Colonic mucosa (tissue), 4 donors: Measurements from ENCODE around the gene HSPA1A. TPM values are rescaled to one million over a fixed set of nuclear protein-coding genes. Genes with fewer than 3 reads are reported as not detected.
"Not testable (repeated sequence)": the region's sequence is repeated elsewhere in the genome, so short reads cannot be mapped to it uniquely, and the experiment has no call there.

Experiments
- DNase-seq: peaks from one replicate; pipeline ENCODE4 v3.0.0-alpha.2; 2020
- H3K27ac ChIP-seq: fragments of 200-600 bp; one replicate; pipeline ENCODE4 v1.8.0; 2021
- H3K27me3 ChIP-seq: fragments of 200-600 bp; one replicate; pipeline ENCODE4 v1.8.0; 2021
- H3K36me3 ChIP-seq: fragments of 200-600 bp; one replicate; pipeline ENCODE4 v1.8.0; 2021
- H3K4me1 ChIP-seq: fragments of 200-600 bp; one replicate; pipeline ENCODE4 v1.8.0; 2021; ENCODE audit warnings: mild to moderate bottlenecking
- H3K4me3 ChIP-seq: fragments of 200-600 bp; one replicate; pipeline ENCODE4 v1.8.0; 2021
- H3K9ac ChIP-seq, 2 donors: one replicate each; pipeline ENCODE4 v1.7.0; 2013; ENCODE audit warnings: control low read depth in 2 of 2, low read depth in 2 of 2, low read length in 2 of 2
- H3K9me3 ChIP-seq: fragments of 200-600 bp; one replicate; pipeline ENCODE4 v1.8.0; 2021
- CTCF ChIP-seq: fragments of 200-600 bp; IDR thresholded peaks from one replicate; pipeline ENCODE4 v1.8.0; 2022; ENCODE audit warnings: antibody characterized with exemption, mild to moderate bottlenecking
- intact Hi-C: fragments of 100-400 bp; cut with DNase I; formaldehyde crosslinking; loops from one replicate; pipeline ENCODE4 v1.14.1; 2022
- total RNA-seq, 2 donors: library from RNA; stranded (reverse); fragmentation: NEBNext Ultra II Directional in 1 of 2; extraction: Animal tissue kit (Norgen Biotek cat#: 25700) in 1 of 2; gene quantifications; one replicate each; pipeline ENCODE4 v1.2.1, GENCODE V29; 2021
- donor health status: healthy.
- donor health status: DM: no; HTN: no; CAD: no.
- donor health status: DM: no; HTN: no; CAD: no.

The HSPA1A gene
- total RNA-seq, 2 donors from 2014 or later = 248 to 397 TPM

- intact Hi-C loops = no loop called here
- Histone ChIP-seq H3K9me3 (no peaks in the 10 kb centered on the region), H3K27ac (no peak overlapping the region), H3K4me1 (peaks cover 5% of the 10 kb centered on the region), H3K9ac (no peak overlapping the region), H3K36me3 (no peaks in the 10 kb centered on the region), H3K27me3 (no peaks in the 10 kb centered on the region), H3K4me3 (no peak overlapping the region)
- no peak for TF ChIP-seq CTCF
- no peak for DNase-seq
Measured at GRCh38 chr6:31792761-31793171, 22.6 kb upstream of the HSPA1A start.

- H3K36me3 ChIP-seq, intact Hi-C loops, H3K27ac ChIP-seq, H3K4me3 ChIP-seq, DNase-seq, H3K27me3 ChIP-seq, H3K4me1 ChIP-seq, H3K9me3 ChIP-seq: not testable (repeated sequence)
- H3K9ac ChIP-seq = peak overlapping the region in 1 of 2 donors; percentile 98
Measured at GRCh38 chr6:31793927-31794245, 21.5 kb upstream of the HSPA1A start.

- no peak for TF ChIP-seq CTCF
- Histone ChIP-seq H3K4me3 (peak overlapping the region; percentile 99), H3K9me3 (no peaks in the 10 kb centered on the region), H3K36me3 (no peaks in the 10 kb centered on the region), H3K4me1 (peaks cover 5% of the 10 kb centered on the region), H3K9ac (peak overlapping the region; percentile 92 to 98), H3K27me3 (no peaks in the 10 kb centered on the region), H3K27ac (peak overlapping the region; percentile 93)
- DNase-seq = no peak
- intact Hi-C loops = no loop called here
Measured at GRCh38 chr6:31794294-31794865, 21.0 kb upstream of the HSPA1A start.

- H3K4me1 ChIP-seq = peaks cover 5% of the 10 kb centered on the region
- no peak for DNase-seq
- H3K27me3 ChIP-seq = no peaks in the 10 kb centered on the region
- H3K9ac ChIP-seq = peak overlapping the region; percentile 92 to 98
- H3K9me3 ChIP-seq = no peaks in the 10 kb centered on the region
- no peak for TF ChIP-seq CTCF
- no peaks in the 10 kb centered on the region for H3K36me3 ChIP-seq
- peak overlapping the region; percentile 93 for H3K27ac ChIP-seq
- intact Hi-C loops = no loop called here
- H3K4me3 ChIP-seq = peak overlapping the region; percentile 99
Measured at GRCh38 chr6:31794866-31795615, 20.3 kb upstream of the HSPA1A start.

GRCh38 chr6:31795616-31796298 is 19.6 kb upstream of the HSPA1A start, which contains the start of gene VARS1:
TSS of gene VARS1 (minus strand) at chr6:31795752. CDS start at chr6:31795217, 535 bp downstream.
- peak; percentile 94 for DNase-seq
- intact Hi-C loops = no loop called here
- Histone ChIP-seq H3K36me3 (no peaks in the 10 kb centered on the region), H3K4me3 (peak within 1 kb of the TSS; percentile 99), H3K9ac (peak within 1 kb of the TSS; percentile 92 to 98), H3K4me1 (peaks cover 5% of the 10 kb centered on the region), H3K27me3 (no peaks in the 10 kb centered on the region), H3K9me3 (no peaks in the 10 kb centered on the region), H3K27ac (peak within 1 kb of the TSS; percentile 93)
- TF ChIP-seq CTCF = peak; percentile 70

- Histone ChIP-seq H3K9me3 (no peaks in the 10 kb centered on the region), H3K27me3 (no peaks in the 10 kb centered on the region), H3K36me3 (no peaks in the 10 kb centered on the region), H3K4me3 (no peak overlapping the region), H3K4me1 (peaks cover 5% of the 10 kb centered on the region), H3K9ac (no peak overlapping the region), H3K27ac (peak overlapping the region; percentile 93)
- intact Hi-C loops = no loop called here
- DNase-seq = no peak
- no peak for TF ChIP-seq CTCF
Measured at GRCh38 chr6:31796993-31797385, 18.4 kb upstream of the HSPA1A start.
